Choroid plexus epithelial cell (primary cell): ENCODE data around the gene CCDC24.

Experiments
- DNase-seq: peaks from one replicate; pipeline ENCODE4 v3.0.0-alpha.2; 2010; ENCODE audit warnings: low read depth
- H3K4me3 ChIP-seq: 2 replicates; pipeline ENCODE4 v1.5.1; 2011; ENCODE audit warnings: low read depth, mild to moderate bottlenecking, control low read depth, low read length, moderate library complexity
- CTCF ChIP-seq: conservative IDR thresholded peaks from 2 replicates; pipeline ENCODE4 v1.5.1; 2011; ENCODE audit warnings: low read depth, mild to moderate bottlenecking, control low read depth, inconsistent platforms, low read length, moderate library complexity

The CCDC24 gene

GRCh38 chr1:44016041-44016889 lies 24.9 kb downstream of the CCDC24 start:
- no peak for DNase-seq
- no peak for TF ChIP-seq CTCF
- H3K4me3 ChIP-seq: no peak overlapping the region

GRCh38 chr1:44016890-44017400 lies 25.5 kb downstream of the CCDC24 start:
- H3K4me3 ChIP-seq: no peak overlapping the region
- DNase-seq: no peak
- no peak for TF ChIP-seq CTCF

- no peak for DNase-seq
- no peak for TF ChIP-seq CTCF
- H3K4me3 ChIP-seq: no peak overlapping the region
These were observed 28.1 kb downstream of the CCDC24 start for GRCh38 chr1:44019466-44019948.

GRCh38 chr1:44020464-44020863 lies 29.1 kb downstream of the CCDC24 start:
- TF ChIP-seq CTCF: no peak

GRCh38 chr1:44021156-44021555 lies 29.8 kb downstream of the CCDC24 start:
- DNase-seq: no peak
- no peak overlapping the region for H3K4me3 ChIP-seq
- TF ChIP-seq CTCF: no peak

More at GRCh38 chr1:44020464-44020863, 29.1 kb downstream of the CCDC24 start:
- no peak for DNase-seq
- H3K4me3 ChIP-seq: no peak overlapping the region

- no peak for DNase-seq
- peak; percentile 22 for TF ChIP-seq CTCF
- H3K4me3 ChIP-seq: no peak overlapping the region
These were observed 30.4 kb downstream of the CCDC24 start for GRCh38 chr1:44021581-44022321.
